HG03097 (cell line): ENCODE results near the gene TPRG1L.
"Not testable (repeated sequence)": the region's sequence is repeated elsewhere in the genome, so short reads cannot be mapped to it uniquely, and the experiment has no call there.

Experiments
- ATAC-seq: cut with Tn5 transposase; IDR thresholded peaks from one replicate; pipeline ENCODE4 v1.9.1; 2021; ENCODE audit not compliant: unreplicated experiment, low FRiP score

TPRG1L gene

GRCh38 chr1:3624200-3625136 is at the start of gene TPRG1L:
Gene TPRG1L (plus strand): TSS chr1:3625015. CDS start chr1:3625073, 58 bp downstream.
- ATAC-seq = peak; percentile 92

GRCh38 chr1:3575515-3575914 is 49.3 kb upstream of the TPRG1L start:
- not testable (repeated sequence) for ATAC-seq

- ATAC-seq = no peak
Observed at GRCh38 chr1:3575993-3576392, 48.8 kb upstream of the TPRG1L start.

- ATAC-seq = no peak
Observed at GRCh38 chr1:3577300-3577699, 47.5 kb upstream of the TPRG1L start.

- no peak for ATAC-seq
Observed at GRCh38 chr1:3577711-3578432, 46.9 kb upstream of the TPRG1L start.

- ATAC-seq = no peak
Observed at GRCh38 chr1:3578433-3578805, 46.4 kb upstream of the TPRG1L start.

GRCh38 chr1:3578906-3579305 is 45.9 kb upstream of the TPRG1L start:
- ATAC-seq = no peak

GRCh38 chr1:3579626-3580025 is 45.2 kb upstream of the TPRG1L start:
- no peak for ATAC-seq

- no peak for ATAC-seq
Observed at GRCh38 chr1:3580231-3580630, 44.6 kb upstream of the TPRG1L start.

GRCh38 chr1:3581296-3582036 is 43.3 kb upstream of the TPRG1L start:
- no peak for ATAC-seq

GRCh38 chr1:3583751-3584150 is 41.1 kb upstream of the TPRG1L start:
- ATAC-seq = not testable (repeated sequence)

- ATAC-seq = no peak
Observed at GRCh38 chr1:3584915-3585314, 39.9 kb upstream of the TPRG1L start.

GRCh38 chr1:3585353-3585868 is 39.4 kb upstream of the TPRG1L start:
- ATAC-seq = not testable (repeated sequence)

GRCh38 chr1:3585940-3586568 is 38.8 kb upstream of the TPRG1L start:
- no peak for ATAC-seq

- no peak for ATAC-seq
Observed at GRCh38 chr1:3586986-3587759, 37.6 kb upstream of the TPRG1L start.

- no peak for ATAC-seq
Observed at GRCh38 chr1:3588395-3588794, 36.4 kb upstream of the TPRG1L start.

- ATAC-seq = no peak
Observed at GRCh38 chr1:3590139-3590763, 34.6 kb upstream of the TPRG1L start.

GRCh38 chr1:3590951-3591865 is 33.6 kb upstream of the TPRG1L start:
- ATAC-seq = no peak
